Neutrophil (primary cell): ENCODE measurements around the gene SMIM8.

Source experiments
- H3K27ac ChIP-seq: fragments of 200-600 bp; sonication (generic); 2 replicates; pipeline ENCODE4 v1.5.1; 2016; ENCODE audit warnings: mild to moderate bottlenecking, moderate library complexity
- H3K27me3 ChIP-seq: fragments of 200-600 bp; sonication (generic); 2 replicates; pipeline ENCODE4 v1.6.0; 2016; ENCODE audit warnings: mild to moderate bottlenecking
- H3K36me3 ChIP-seq: fragments of 200-600 bp; sonication (generic); 2 replicates; pipeline ENCODE4 v1.5.1; 2017
- H3K4me1 ChIP-seq, 2 experiments: fragments of 200-600 bp in 1 of 2; sonication (generic) in 1 of 2; 1 replicate in 1 of 2; 2 replicates in 1 of 2; pipeline versions ENCODE4 v1.5.1 to v1.6.1; 2013 to 2016; ENCODE audit warnings: low read depth in 1 of 2, low read length in 1 of 2, mild to moderate bottlenecking in 1 of 2, moderate library complexity in 1 of 2; ENCODE audit not compliant: control insufficient read depth in 1 of 2, insufficient read depth in 1 of 2
- H3K4me3 ChIP-seq, 2 experiments: fragments of 200-600 bp in 1 of 2; sonication (generic) in 1 of 2; 1 replicate in 1 of 2; 2 replicates in 1 of 2; pipeline ENCODE4 v1.5.1; 2013 to 2016; ENCODE audit warnings: low read depth in 1 of 2, low read length in 1 of 2, mild to moderate bottlenecking in 1 of 2, moderate library complexity in 1 of 2
- H3K9me3 ChIP-seq: fragments of 200-600 bp; sonication (generic); 2 replicates; pipeline ENCODE4 v1.5.1; 2016
- CTCF ChIP-seq: fragments of 200-600 bp; sonication (generic); IDR thresholded peaks from 2 replicates; pipeline ENCODE4 v1.5.1; 2016; ENCODE audit warnings: antibody characterized with exemption

The SMIM8 gene

DNA sequence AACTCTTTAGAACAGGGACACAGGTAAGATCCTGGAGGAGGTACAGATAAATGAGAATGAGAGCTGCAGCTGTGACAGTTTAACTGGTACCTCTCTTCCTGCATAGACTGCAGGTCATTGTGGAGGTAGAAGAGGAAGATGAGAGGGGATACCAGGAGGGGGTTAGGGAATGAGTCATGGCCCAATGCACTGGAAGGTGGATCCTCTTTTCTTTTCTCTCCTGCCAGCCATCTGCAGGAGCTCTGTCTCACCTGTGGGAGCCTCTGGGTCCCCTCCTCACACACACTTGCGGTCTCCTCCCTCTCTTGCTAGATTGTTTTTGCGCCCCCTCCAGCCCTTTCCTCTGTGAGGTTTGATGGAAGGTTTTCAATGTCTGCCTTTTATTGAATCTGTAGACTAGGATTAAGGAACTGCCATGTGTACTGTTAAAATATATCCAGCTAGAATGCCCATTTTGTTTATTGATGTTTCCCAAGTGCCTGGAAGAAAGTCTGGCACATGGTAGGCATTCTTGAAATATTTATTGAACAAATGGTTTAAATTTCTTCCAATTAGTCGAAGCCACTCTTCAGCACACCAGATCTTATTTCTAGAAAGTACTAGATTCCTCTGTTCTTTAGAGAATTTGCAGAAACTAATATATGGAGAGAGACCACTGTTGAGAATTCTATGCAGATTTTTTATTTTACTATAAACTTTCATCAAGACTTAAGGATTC is 35.2 kb downstream of the SMIM8 start:
- Histone ChIP-seq H3K36me3 (peaks cover 10% of the 10 kb centered on the region), H3K27me3 (no peaks in the 10 kb centered on the region), H3K4me1 (no peaks in the 10 kb centered on the region), H3K9me3 (no peaks in the 10 kb centered on the region), H3K27ac (no peak overlapping the region), H3K4me3 (no peak overlapping the region)
- TF ChIP-seq CTCF = no peak

DNA sequence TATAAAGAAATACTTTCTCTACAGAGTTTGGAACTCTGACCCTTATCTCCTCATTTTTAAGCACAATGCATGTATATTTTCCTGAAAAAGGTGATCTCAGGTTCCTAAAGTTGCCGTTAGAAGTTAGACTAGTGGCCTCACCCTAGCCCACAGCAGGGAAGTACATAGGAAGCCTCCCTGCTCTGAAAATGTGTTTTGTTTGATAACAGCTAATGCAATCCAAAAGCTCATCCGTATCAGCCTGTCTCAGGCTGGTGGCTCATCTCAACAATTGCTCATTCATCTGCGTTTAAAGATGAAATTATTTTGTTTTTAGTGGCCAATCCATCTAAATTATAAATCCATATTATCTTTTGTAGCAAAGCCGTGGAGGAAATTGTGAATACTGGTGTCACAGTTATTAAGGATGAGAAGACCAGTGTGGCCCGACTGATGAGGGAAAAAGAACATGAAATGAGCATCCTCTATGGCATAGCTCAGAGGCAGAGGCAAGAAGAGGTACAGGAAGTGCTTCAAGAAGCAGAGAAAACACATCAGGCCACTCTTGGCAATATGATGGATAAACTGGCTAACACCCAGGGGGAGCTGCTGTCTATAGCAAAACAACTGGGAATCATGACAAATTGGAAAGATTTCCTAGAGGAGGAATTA is 42.3 kb downstream of the SMIM8 start:
- H3K4me1 ChIP-seq = no peaks in the 10 kb centered on the region
- no peaks in the 10 kb centered on the region for H3K27me3 ChIP-seq
- no peak for TF ChIP-seq CTCF
- peaks cover 8% of the 10 kb centered on the region for H3K36me3 ChIP-seq
- no peaks in the 10 kb centered on the region for H3K9me3 ChIP-seq
- H3K4me3 ChIP-seq = no peak overlapping the region
- no peak overlapping the region for H3K27ac ChIP-seq

- no peaks in the 10 kb centered on the region for H3K9me3 ChIP-seq
- no peaks in the 10 kb centered on the region for H3K36me3 ChIP-seq
- H3K4me1 ChIP-seq = no peaks in the 10 kb centered on the region
- TF ChIP-seq CTCF = no peak
- H3K27me3 ChIP-seq = no peaks in the 10 kb centered on the region
- no peak overlapping the region for H3K27ac ChIP-seq
- H3K4me3 ChIP-seq = no peak overlapping the region
Observed at GRCh38 chr6:87366072-87366827, 43.9 kb downstream of the SMIM8 start.

DNA sequence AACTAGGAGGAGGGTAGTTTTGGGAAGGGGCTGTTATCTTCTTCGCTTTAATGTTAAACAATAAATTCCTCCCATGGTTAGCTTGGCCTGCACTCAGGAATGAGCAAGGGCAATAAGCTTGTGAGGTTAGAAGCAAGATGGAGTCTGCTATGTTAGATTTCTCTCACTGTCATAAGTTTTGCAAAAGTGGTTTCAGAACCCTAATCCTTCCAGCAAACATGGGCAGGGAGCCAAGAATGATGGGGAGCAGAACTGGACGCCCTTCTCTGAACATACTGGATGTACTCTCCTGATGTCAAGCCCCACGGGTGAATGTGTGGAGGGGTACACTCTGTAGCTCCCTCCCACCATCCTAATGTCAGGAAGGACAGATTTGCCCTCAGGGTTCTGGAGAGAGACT is 44.5 kb downstream of the SMIM8 start:
- no peak for TF ChIP-seq CTCF
- Histone ChIP-seq H3K27ac (no peak overlapping the region), H3K9me3 (no peaks in the 10 kb centered on the region), H3K4me3 (no peak overlapping the region), H3K4me1 (no peaks in the 10 kb centered on the region), H3K27me3 (no peaks in the 10 kb centered on the region), H3K36me3 (no peaks in the 10 kb centered on the region)

- no peak for TF ChIP-seq CTCF
- Histone ChIP-seq H3K27me3 (no peaks in the 10 kb centered on the region), H3K4me3 (no peak overlapping the region), H3K36me3 (no peaks in the 10 kb centered on the region), H3K9me3 (no peaks in the 10 kb centered on the region), H3K27ac (no peak overlapping the region), H3K4me1 (no peaks in the 10 kb centered on the region)
Observed at GRCh38 chr6:87373377-87373776, 51.0 kb downstream of the SMIM8 start.
